Activated CD8-positive, alpha-beta T cell treated with anti-CD3 and anti-CD28 coated beads for 36 hours (primary cell): ENCODE measurements around the gene LRBA. TPM values are rescaled to one million over a fixed set of nuclear protein-coding genes. Genes with fewer than 3 reads are reported as not detected.
"Not testable (repeated sequence)": the region's sequence is repeated elsewhere in the genome, so short reads cannot be mapped to it uniquely, and the experiment has no call there.

Experiments used
- ATAC-seq: fragments of 200-7000 bp; cut with Tn5 transposase; one replicate; pipeline ENCODE4 v1.10.0; 2021; ENCODE audit warnings: mild to moderate bottlenecking, moderate library complexity
- CTCF ChIA-PET: fragments of 350-600 bp; sonication (Branson Sonifier 250); formaldehyde crosslinking; loops from one replicate; lab custom pipeline; 2021; ENCODE audit warnings: antibody characterized with exemption; lab: Charles Lee
- POLR2A ChIA-PET: fragments of 350-600 bp; sonication (Branson Sonifier 250); formaldehyde crosslinking; loops from one replicate; lab custom pipeline; 2021; ENCODE audit warnings: antibody characterized with exemption; lab: Charles Lee
- DNase-seq: peaks from one replicate; pipeline ENCODE4 v3.0.0-alpha.2; 2020
- H3K27ac Mint-ChIP-seq: one replicate; pipeline ENCODE4 v1.8.0; 2021; ENCODE audit warnings: mild to moderate bottlenecking, mixed read lengths
- H3K27me3 Mint-ChIP-seq: one replicate; pipeline ENCODE4 v1.8.0; 2021; ENCODE audit warnings: mixed read lengths
- H3K36me3 Mint-ChIP-seq: one replicate; pipeline ENCODE4 v1.8.0; 2021; ENCODE audit warnings: low read depth, mixed read lengths
- H3K4me1 Mint-ChIP-seq: one replicate; pipeline ENCODE4 v1.8.0; 2021; ENCODE audit warnings: low read depth, mixed read lengths
- H3K4me3 Mint-ChIP-seq: one replicate; pipeline ENCODE4 v1.8.0; 2021; ENCODE audit warnings: mild to moderate bottlenecking, moderate library complexity, mixed read lengths
- H3K9me3 Mint-ChIP-seq: one replicate; pipeline ENCODE4 v1.8.0; 2021; ENCODE audit warnings: mixed read lengths
- CTCF ChIP-seq: fragments of 200-600 bp; IDR thresholded peaks from one replicate; pipeline ENCODE4 v1.8.0; 2022; ENCODE audit warnings: antibody characterized with exemption, mild to moderate bottlenecking
- intact Hi-C: fragments of 100-400 bp; cut with micrococcal nuclease; formaldehyde crosslinking; loops from one replicate; pipeline ENCODE4 v1.10.0; 2022
- total RNA-seq, 2 experiments: library from RNA; stranded (reverse); gene quantifications; one replicate each; pipeline ENCODE4 v1.2.3, GENCODE V29; 2021

Gene LRBA
- total RNA-seq, 2 experiments from 2014 or later = 48.1 to 52.5 TPM

- ATAC-seq = no peak
- DNase-seq = no peak
- peaks cover 41% of the 10 kb centered on the region for H3K36me3 Mint-ChIP-seq
- no peaks in the 10 kb centered on the region for H3K27me3 Mint-ChIP-seq
- H3K9me3 Mint-ChIP-seq = peaks cover 15% of the 10 kb centered on the region
- H3K4me3 Mint-ChIP-seq = no peak overlapping the region
- ChIA-PET CTCF (no interaction called here), POLR2A (no interaction called here)
- intact Hi-C loops = no loop called here
- no peak overlapping the region for H3K27ac Mint-ChIP-seq
- TF ChIP-seq CTCF = no peak
- H3K4me1 Mint-ChIP-seq = peaks cover 4% of the 10 kb centered on the region
Observed at GRCh38 chr4:150389896-150390530, 625.1 kb downstream of the LRBA start.

DNA sequence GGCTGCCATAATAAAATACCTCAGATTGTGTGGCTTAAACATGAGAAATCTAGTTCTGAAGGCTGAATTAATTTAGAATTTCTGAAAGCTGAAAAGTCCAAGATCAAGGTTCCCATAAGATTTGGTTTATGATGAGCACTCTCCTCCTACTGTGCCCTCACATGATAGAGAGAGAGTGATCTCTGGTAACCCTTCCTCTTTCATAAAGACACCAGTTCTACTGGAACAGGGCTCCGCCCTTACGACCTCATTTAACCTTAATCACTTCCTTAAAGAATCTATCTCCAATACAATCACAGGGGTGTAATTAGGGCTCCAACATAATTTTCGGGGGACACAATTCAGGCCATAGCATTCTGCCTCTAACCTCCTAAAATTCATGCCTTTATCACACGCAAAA, 627.1 kb downstream of the LRBA start:
- ATAC-seq = no peak
- TF ChIP-seq CTCF = no peak
- ChIA-PET CTCF (no interaction called here), POLR2A (no interaction called here)
- peaks cover 4% of the 10 kb centered on the region for H3K4me1 Mint-ChIP-seq
- H3K27me3 Mint-ChIP-seq = no peaks in the 10 kb centered on the region
- no peak overlapping the region for H3K27ac Mint-ChIP-seq
- peaks cover 30% of the 10 kb centered on the region for H3K36me3 Mint-ChIP-seq
- no peak overlapping the region for H3K4me3 Mint-ChIP-seq
- no peak for DNase-seq
- H3K9me3 Mint-ChIP-seq = peaks cover 15% of the 10 kb centered on the region
- intact Hi-C loops = no loop called here

GRCh38 chr4:150386415-150386814, 628.7 kb downstream of the LRBA start:
- H3K27me3 Mint-ChIP-seq, DNase-seq, H3K4me1 Mint-ChIP-seq, ATAC-seq, POLR2A ChIA-PET, H3K4me3 Mint-ChIP-seq, H3K9me3 Mint-ChIP-seq, intact Hi-C loops, H3K27ac Mint-ChIP-seq: not testable (repeated sequence)
- CTCF ChIA-PET = interaction anchor here (0.6 kb wide), 1 partner anchor 97 kb away, joined by 4 read pairs; no protein-coding TSS in a partner anchor
- peaks cover 17% of the 10 kb centered on the region for H3K36me3 Mint-ChIP-seq

- H3K9me3 Mint-ChIP-seq = peaks cover 6% of the 10 kb centered on the region
- no peak overlapping the region for H3K27ac Mint-ChIP-seq
- peaks cover 15% of the 10 kb centered on the region for H3K36me3 Mint-ChIP-seq
- ATAC-seq = no peak
- no peak overlapping the region for H3K4me3 Mint-ChIP-seq
- ChIA-PET CTCF (no interaction called here), POLR2A (no interaction called here)
- H3K4me1 Mint-ChIP-seq = peaks cover 4% of the 10 kb centered on the region
- intact Hi-C loops = no loop called here
- no peak for TF ChIP-seq CTCF
- DNase-seq = no peak
- H3K27me3 Mint-ChIP-seq = no peaks in the 10 kb centered on the region
Observed at GRCh38 chr4:150385606-150386005, 629.5 kb downstream of the LRBA start.

DNA sequence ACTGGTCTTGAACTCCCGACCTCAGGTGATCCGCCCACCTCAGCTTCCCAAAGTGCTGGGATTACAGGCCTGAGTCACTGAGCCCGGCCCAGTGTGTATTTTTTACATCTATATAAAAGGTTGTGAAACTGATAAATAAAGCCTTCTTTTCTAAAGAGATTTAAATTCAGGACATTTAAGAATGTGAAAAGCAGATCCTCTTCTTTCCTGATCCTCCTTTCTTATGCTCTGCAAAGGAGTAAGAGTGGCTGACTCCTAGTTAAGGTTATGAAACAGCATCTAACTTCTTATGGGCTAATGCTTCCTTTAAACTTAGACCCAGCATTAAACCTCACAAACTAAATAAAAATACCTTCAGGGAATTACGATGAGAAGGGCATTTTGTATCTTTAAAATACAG, 630.8 kb downstream of the LRBA start:
- Mint-ChIP-seq H3K27ac (no peak overlapping the region), H3K36me3 (peaks cover 7% of the 10 kb centered on the region), H3K9me3 (peaks cover 3% of the 10 kb centered on the region), H3K27me3 (no peaks in the 10 kb centered on the region), H3K4me1 (no peaks in the 10 kb centered on the region), H3K4me3 (no peak overlapping the region)
- no peak for TF ChIP-seq CTCF
- ChIA-PET POLR2A (no interaction called here), CTCF (no interaction called here)
- no peak for ATAC-seq
- DNase-seq = no peak
- intact Hi-C loops = no loop called here
